Prostate gland (tissue), 2 donors: ENCODE results near the gene FNDC8. TPM values are rescaled to one million over a fixed set of nuclear protein-coding genes. Genes with fewer than 3 reads are reported as not detected.

Experiments
- DNase-seq: peaks from one replicate; pipeline ENCODE4 v3.0.0-alpha.2; 2019; ENCODE audit warnings: low spot score
- H3K27ac ChIP-seq, 2 donors: fragments of 200-600 bp; sonication (generic); 2 replicates each; pipeline ENCODE4 v1.5.1; 2017 to 2019
- H3K27me3 ChIP-seq: fragments of 200-600 bp; sonication (generic); replicated peaks from 2 replicates; pipeline ENCODE4 v1.5.1; 2019; ENCODE audit not compliant: insufficient read depth
- H3K36me3 ChIP-seq, 2 donors: fragments of 200-600 bp; sonication (generic); 1 replicate in 1 of 2; 2 replicates in 1 of 2; pipeline versions ENCODE4 v1.5.1 to v1.8.1; 2017 to 2019
- H3K4me1 ChIP-seq: fragments of 200-600 bp; sonication (generic); replicated peaks from 2 replicates; pipeline ENCODE4 v1.5.1; 2019
- H3K4me3 ChIP-seq, 2 donors: fragments of 200-600 bp; sonication (generic); 2 replicates each; pipeline ENCODE4 v1.5.1; 2017 to 2019
- H3K9me3 ChIP-seq: fragments of 200-600 bp; sonication (generic); 2 replicates; pipeline ENCODE4 v1.5.1; 2017
- POLR2A ChIP-seq: fragments of 450-650 bp; IDR thresholded peaks from one replicate; pipeline ENCODE4 v1.6.1; 2016; ENCODE audit warnings: antibody characterized with exemption, mild to moderate bottlenecking
- POLR2AphosphoS5 ChIP-seq: sonication (generic); formaldehyde crosslinking; IDR thresholded peaks from one replicate; pipeline ENCODE4 v1.6.1; 2017; ENCODE audit warnings: antibody characterized with exemption
- WGBS: methylation state at CpG from one replicate; pipeline ENCODE4 v1.1.5; 2018; 5-methylcytosine and 5-hydroxymethylcytosine counted together
- intact Hi-C: fragments of 100-400 bp; cut with DNase I; formaldehyde crosslinking; loops from one replicate; pipeline ENCODE4 v1.14.2; 2022
- total RNA-seq, 2 donors: library from RNA; depleted of rRNA; stranded (reverse); fragments of >200 nt; gene quantifications; one replicate each; pipeline ENCODE4 v1.1.0, GENCODE V29; 2016
- TF ChIP-seq, protein P1 (sequence below), 4 experiments: fragments of 200-600 bp in 2 of 4; fragments of 450-650 bp in 2 of 4; sonication (generic) in 2 of 4; IDR thresholded peaks; 1 replicate in 3 of 4; 2 replicates in 1 of 4; pipeline ENCODE4 v1.5.1; 2016 to 2019; ENCODE audit warnings: antibody characterized with exemption in 4 of 4, mild to moderate bottlenecking in 2 of 4, moderate library complexity in 2 of 4

The FNDC8 gene
- total RNA-seq, 2 donors from 2014 or later: 4.6 TPM; not detected in 1

DNA sequence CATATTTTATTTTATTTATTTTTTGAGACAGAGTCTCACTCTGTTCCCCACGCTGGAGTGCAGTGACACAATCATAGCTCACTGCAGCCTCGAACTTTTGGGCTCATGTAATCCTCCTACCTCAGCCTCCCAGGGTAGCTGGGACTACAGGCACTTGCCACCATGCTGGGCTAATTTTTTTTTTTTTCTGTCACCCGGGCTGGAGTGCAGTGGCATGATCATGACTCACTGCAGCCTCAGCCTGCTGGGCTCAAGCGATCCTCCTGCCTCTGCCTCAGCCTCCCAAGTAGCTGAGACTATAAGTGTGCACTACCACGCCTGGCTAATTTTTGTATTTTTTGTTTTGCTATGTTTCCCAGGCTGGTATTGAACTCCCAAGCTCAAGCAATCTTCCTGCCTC is 43.3 kb downstream of the FNDC8 start:
- WGBS: 69% methylated on average over 5 of the region's 5 CpGs
- no peak for TF ChIP-seq POLR2A
- no peak for TF ChIP-seq POLR2AphosphoS5
- TF ChIP-seq, protein P1, sequence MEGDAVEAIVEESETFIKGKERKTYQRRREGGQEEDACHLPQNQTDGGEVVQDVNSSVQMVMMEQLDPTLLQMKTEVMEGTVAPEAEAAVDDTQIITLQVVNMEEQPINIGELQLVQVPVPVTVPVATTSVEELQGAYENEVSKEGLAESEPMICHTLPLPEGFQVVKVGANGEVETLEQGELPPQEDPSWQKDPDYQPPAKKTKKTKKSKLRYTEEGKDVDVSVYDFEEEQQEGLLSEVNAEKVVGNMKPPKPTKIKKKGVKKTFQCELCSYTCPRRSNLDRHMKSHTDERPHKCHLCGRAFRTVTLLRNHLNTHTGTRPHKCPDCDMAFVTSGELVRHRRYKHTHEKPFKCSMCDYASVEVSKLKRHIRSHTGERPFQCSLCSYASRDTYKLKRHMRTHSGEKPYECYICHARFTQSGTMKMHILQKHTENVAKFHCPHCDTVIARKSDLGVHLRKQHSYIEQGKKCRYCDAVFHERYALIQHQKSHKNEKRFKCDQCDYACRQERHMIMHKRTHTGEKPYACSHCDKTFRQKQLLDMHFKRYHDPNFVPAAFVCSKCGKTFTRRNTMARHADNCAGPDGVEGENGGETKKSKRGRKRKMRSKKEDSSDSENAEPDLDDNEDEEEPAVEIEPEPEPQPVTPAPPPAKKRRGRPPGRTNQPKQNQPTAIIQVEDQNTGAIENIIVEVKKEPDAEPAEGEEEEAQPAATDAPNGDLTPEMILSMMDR (IDR thresholded peaks at IDR 0.05): no peak
- intact Hi-C loops: no loop called here

DNA sequence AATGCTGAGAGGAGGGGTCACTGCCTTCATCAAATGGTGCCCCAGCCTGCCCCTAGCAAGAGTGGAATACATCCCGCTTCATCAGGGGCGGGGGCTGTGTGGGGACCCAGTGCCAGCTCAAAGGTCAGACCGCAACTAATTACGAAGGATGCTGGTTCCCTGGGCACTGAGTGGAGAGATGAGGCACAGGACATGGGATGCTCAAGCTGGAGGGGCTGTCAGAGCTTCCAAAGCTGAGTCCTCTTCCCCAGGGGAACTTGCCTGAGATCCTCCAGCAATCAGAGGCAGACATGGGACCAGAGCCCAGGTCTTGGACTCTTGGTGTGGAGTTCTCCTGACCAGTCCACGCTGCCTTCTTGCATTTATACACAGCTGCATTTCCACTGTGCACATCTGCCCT is 45.1 kb downstream of the FNDC8 start:
- Histone ChIP-seq H3K4me1 (no peaks in the 10 kb centered on the region), H3K27ac (no peak overlapping the region), H3K27me3 (no peaks in the 10 kb centered on the region), H3K36me3 (no peaks in the 10 kb centered on the region), H3K9me3 (no peaks in the 10 kb centered on the region), H3K4me3 (no peak overlapping the region)
- no peak for DNase-seq
- TF ChIP-seq, protein P1 (IDR thresholded peaks at IDR 0.05): no peak
- no peak for TF ChIP-seq POLR2AphosphoS5
- TF ChIP-seq POLR2A: no peak
- WGBS: 42% methylated on average over 5 of the region's 5 CpGs
- intact Hi-C loops: no loop called here

More for the DNA sequence above, 43.3 kb downstream of the FNDC8 start:
- Histone ChIP-seq H3K27me3 (no peaks in the 10 kb centered on the region), H3K36me3 (no peaks in the 10 kb centered on the region), H3K4me3 (no peak overlapping the region), H3K4me1 (no peaks in the 10 kb centered on the region), H3K27ac (no peak overlapping the region), H3K9me3 (no peaks in the 10 kb centered on the region)
- no peak for DNase-seq

DNA sequence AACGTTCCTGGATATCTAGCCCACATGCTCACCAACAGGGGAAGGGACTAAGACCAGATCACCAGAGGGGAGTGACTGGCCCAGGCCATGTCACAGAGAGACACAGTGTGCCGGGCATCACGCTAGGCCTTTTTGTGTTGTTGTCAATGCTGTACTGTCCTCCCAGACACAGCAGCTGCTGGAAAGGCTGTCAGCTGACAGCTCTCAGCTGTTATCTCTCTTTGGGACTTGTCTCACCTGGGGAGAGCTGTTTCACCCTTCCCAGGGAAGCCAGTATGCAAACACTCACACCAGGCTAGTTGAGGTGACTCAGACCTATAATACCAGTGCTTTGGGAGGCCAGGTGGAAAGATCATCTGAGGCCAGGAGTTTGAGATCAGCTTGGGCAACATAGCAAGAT is 45.6 kb downstream of the FNDC8 start:
- no peaks in the 10 kb centered on the region for H3K4me1 ChIP-seq
- WGBS: 55% methylated on average over 3 of the region's 3 CpGs
- H3K36me3 ChIP-seq: no peaks in the 10 kb centered on the region
- H3K4me3 ChIP-seq: no peak overlapping the region
- H3K9me3 ChIP-seq: no peaks in the 10 kb centered on the region
- no peaks in the 10 kb centered on the region for H3K27me3 ChIP-seq
- no peak for TF ChIP-seq POLR2AphosphoS5
- TF ChIP-seq, protein P1 (IDR thresholded peaks at IDR 0.05): no peak
- no peak for TF ChIP-seq POLR2A
- intact Hi-C loops: no loop called here
- no peak overlapping the region for H3K27ac ChIP-seq
- no peak for DNase-seq

DNA sequence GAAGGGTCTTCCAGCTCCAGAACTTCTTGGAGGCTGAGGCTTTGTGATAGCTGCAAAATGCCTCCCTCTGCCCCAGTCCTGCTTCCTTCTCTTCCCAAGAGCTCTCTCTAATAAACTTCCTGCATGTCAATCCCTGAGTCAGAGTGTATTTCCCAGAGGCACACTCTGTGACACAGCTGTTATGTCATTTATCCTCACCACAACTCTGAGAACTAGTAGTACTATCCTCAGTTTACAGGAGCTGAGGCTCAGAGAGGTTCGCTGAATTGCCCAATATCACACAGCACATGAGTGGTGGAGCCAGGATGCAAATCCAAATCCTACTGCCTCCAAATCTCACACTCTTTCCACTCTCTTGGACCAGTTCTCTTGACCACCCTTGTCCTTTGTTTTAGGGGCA is 46.3 kb downstream of the FNDC8 start:
- Histone ChIP-seq H3K36me3 (no peaks in the 10 kb centered on the region), H3K9me3 (no peaks in the 10 kb centered on the region), H3K4me3 (no peak overlapping the region), H3K27ac (no peak overlapping the region), H3K27me3 (no peaks in the 10 kb centered on the region), H3K4me1 (no peaks in the 10 kb centered on the region)
- intact Hi-C loops: no loop called here
- 84% methylated on average over 1 of the region's 1 CpG for WGBS
- DNase-seq: no peak
- no peak for TF ChIP-seq POLR2AphosphoS5
- TF ChIP-seq POLR2A: no peak
- TF ChIP-seq, protein P1 (IDR thresholded peaks at IDR 0.05): no peak

DNA sequence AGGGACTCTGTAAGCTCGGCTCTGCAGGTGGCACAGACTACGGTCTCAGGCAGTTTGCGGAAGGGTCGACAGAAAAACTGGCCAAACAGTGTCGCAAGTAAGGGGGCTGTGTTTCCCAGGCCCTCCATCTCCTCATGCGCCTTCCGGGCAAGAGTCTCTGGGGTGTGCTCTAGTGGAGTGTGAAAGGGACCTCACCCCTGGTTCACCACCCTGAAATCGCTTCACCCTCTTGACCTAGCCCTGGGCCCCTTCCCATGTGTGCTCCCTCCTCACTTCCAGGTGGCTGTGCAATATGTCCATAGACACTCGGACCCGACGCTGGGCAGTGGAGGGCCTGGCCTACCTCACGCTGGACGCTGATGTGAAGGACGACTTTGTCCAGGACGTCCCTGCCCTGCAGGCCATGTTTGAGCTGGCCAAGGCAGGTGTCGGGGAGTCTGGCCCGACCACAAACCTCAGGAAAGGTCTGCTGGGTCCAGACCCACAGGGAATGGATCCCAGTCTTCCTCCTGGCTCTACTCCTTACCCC is 48.5 kb downstream of the FNDC8 start:
- intact Hi-C loops: loop anchor here (5.0 kb wide), 2 partner anchors 142 to 362 kb away; no protein-coding TSS in a partner anchor
- H3K36me3 ChIP-seq: no peaks in the 10 kb centered on the region
- H3K27ac ChIP-seq: no peak overlapping the region
- H3K4me1 ChIP-seq: no peaks in the 10 kb centered on the region
- TF ChIP-seq, protein P1 (IDR thresholded peaks at IDR 0.05): no peak
- TF ChIP-seq POLR2A (no peak), POLR2AphosphoS5 (no peak)
- no peaks in the 10 kb centered on the region for H3K9me3 ChIP-seq
- no peak for DNase-seq
- H3K27me3 ChIP-seq: no peaks in the 10 kb centered on the region
- no peak overlapping the region for H3K4me3 ChIP-seq
- WGBS: 89% methylated on average over 17 of the region's 17 CpGs
